CD14-positive monocyte (primary cell): ENCODE data around the gene LPAR5. TPM values are rescaled to one million over a fixed set of nuclear protein-coding genes. Genes with fewer than 3 reads are reported as not detected.
"Not testable (repeated sequence)": the region's sequence is repeated elsewhere in the genome, so short reads cannot be mapped to it uniquely, and the experiment has no call there.

Experiments used
- DNase-seq, 3 donors: peaks; one replicate each; pipeline ENCODE4 v3.0.0-alpha.2; 2011 to 2022
- H2AFZ ChIP-seq: 2 replicates; pipeline ENCODE4 v1.6.0; 2012; ENCODE audit warnings: mild to moderate bottlenecking, low read depth, low read length, inconsistent platforms; ENCODE audit not compliant: insufficient read depth, poor library complexity, severe bottlenecking
- H3K27ac ChIP-seq, 2 donors: 1 replicate in 1 of 2; 2 replicates in 1 of 2; pipeline ENCODE4 v1.5.1; 2012 to 2013; ENCODE audit warnings: low read length in 2 of 2, control low read depth in 1 of 2, inconsistent platforms in 1 of 2, low read depth in 1 of 2, mild to moderate bottlenecking in 1 of 2
- H3K27me3 ChIP-seq, 2 donors: one replicate each; pipeline versions ENCODE4 v1.6.0 to v1.6.1; 2011 to 2013; ENCODE audit warnings: low read length in 2 of 2; ENCODE audit not compliant: control insufficient read depth in 2 of 2, insufficient read depth in 2 of 2
- H3K36me3 ChIP-seq, 2 donors: replicated peaks in 1 of 2; 1 replicate in 1 of 2; 2 replicates in 1 of 2; pipeline versions ENCODE4 v1.5.1 to v1.6.1; 2012 to 2013; ENCODE audit warnings: low read length in 2 of 2, control low read depth in 1 of 2, inconsistent platforms in 1 of 2, mild to moderate bottlenecking in 1 of 2; ENCODE audit not compliant: insufficient read depth in 2 of 2, control insufficient read depth in 1 of 2
- H3K4me1 ChIP-seq, 2 donors: 1 replicate in 1 of 2; 2 replicates in 1 of 2; pipeline versions ENCODE4 v1.5.1 to v1.6.1; 2012 to 2013; ENCODE audit warnings: low read length in 2 of 2, control low read depth in 1 of 2, inconsistent platforms in 1 of 2, mild to moderate bottlenecking in 1 of 2, moderate library complexity in 1 of 2; ENCODE audit not compliant: insufficient read depth in 2 of 2, control insufficient read depth in 1 of 2
- H3K4me2 ChIP-seq: replicated peaks from 2 replicates; pipeline ENCODE3; 2012; ENCODE audit warnings: low read length, moderate library complexity, mild to moderate bottlenecking; ENCODE audit not compliant: poor library complexity, severe bottlenecking; ENCODE audit errors: extremely low read depth
- H3K4me3 ChIP-seq, 3 experiments: fragments of 200-600 bp in 1 of 3; sonication (generic) in 1 of 3; replicated peaks in 1 of 3; 1 replicate in 2 of 3; 2 replicates in 1 of 3; pipeline ENCODE4 v1.5.1; 2011 to 2013; ENCODE audit warnings: low read length in 3 of 3, mild to moderate bottlenecking in 3 of 3, control low read depth in 2 of 3, low read depth in 2 of 3, inconsistent platforms in 1 of 3, moderate library complexity in 1 of 3
- H3K79me2 ChIP-seq: 2 replicates; pipeline ENCODE4 v1.6.0; 2012; ENCODE audit warnings: mild to moderate bottlenecking, control low read depth, inconsistent platforms, low read length, moderate library complexity; ENCODE audit not compliant: insufficient read depth
- H3K9ac ChIP-seq: 2 replicates; pipeline ENCODE4 v1.6.0; 2017; ENCODE audit warnings: low read length, mild to moderate bottlenecking; ENCODE audit not compliant: insufficient read depth, poor library complexity, severe bottlenecking
- H3K9me3 ChIP-seq, 2 donors: replicated peaks in 1 of 2; 1 replicate in 1 of 2; 2 replicates in 1 of 2; pipeline versions ENCODE4 v1.5.1 to v1.6.1; 2012 to 2013; ENCODE audit warnings: low read length in 2 of 2, control low read depth in 1 of 2; ENCODE audit not compliant: control insufficient read depth in 1 of 2, insufficient read depth in 1 of 2
- H4K20me1 ChIP-seq: 2 replicates; pipeline ENCODE4 v1.6.0; 2012; ENCODE audit warnings: mild to moderate bottlenecking, low read length, control low read depth, moderate library complexity; ENCODE audit not compliant: insufficient read depth
- H3K27ac Mint-ChIP-seq, 7 donors: one replicate each; pipeline ENCODE4 v1.8.0; 2020; ENCODE audit warnings: mild to moderate bottlenecking in 7 of 7, mixed read lengths in 7 of 7, moderate library complexity in 6 of 7, inconsistent platforms in 2 of 7
- H3K27me3 Mint-ChIP-seq, 3 donors: one replicate each; pipeline ENCODE4 v1.8.0; 2021 to 2022; ENCODE audit warnings: low read depth in 3 of 3, mild to moderate bottlenecking in 3 of 3, mixed read lengths in 3 of 3, moderate library complexity in 3 of 3, inconsistent platforms in 1 of 3
- H3K36me3 Mint-ChIP-seq, 2 donors: one replicate each; pipeline ENCODE4 v1.8.0; 2020; ENCODE audit warnings: mixed read lengths in 2 of 2, inconsistent platforms in 1 of 2, mild to moderate bottlenecking in 1 of 2
- H3K4me1 Mint-ChIP-seq: one replicate; pipeline ENCODE4 v1.8.0; 2020; ENCODE audit warnings: mild to moderate bottlenecking, mixed read lengths
- H3K4me3 Mint-ChIP-seq, 2 donors: one replicate each; pipeline ENCODE4 v1.8.0; 2020; ENCODE audit warnings: mild to moderate bottlenecking in 2 of 2, mixed read lengths in 2 of 2, moderate library complexity in 1 of 2
- H3K9me3 Mint-ChIP-seq, 7 donors: one replicate each; pipeline ENCODE4 v1.8.0; 2020 to 2022; ENCODE audit warnings: mixed read lengths in 7 of 7, mild to moderate bottlenecking in 6 of 7, moderate library complexity in 6 of 7, inconsistent platforms in 2 of 7
- CTCF ChIP-seq: fragments of 200-600 bp; IDR thresholded peaks from one replicate; pipeline ENCODE4 v1.8.0; 2022; ENCODE audit warnings: antibody characterized with exemption, mild to moderate bottlenecking
- WGBS: methylation state at CpG from one replicate; pipeline ENCODE4 v1.1.5; 2013; ENCODE audit warnings: missing lambda C conversion rate; ENCODE audit not compliant: insufficient coverage; 5-methylcytosine and 5-hydroxymethylcytosine counted together
- intact Hi-C, 2 donors: fragments of 100-400 bp; cut with micrococcal nuclease; formaldehyde crosslinking; loops; one replicate each; pipeline versions ENCODE4 v1.15.0 to v1.15.1; 2023
- polyA plus RNA-seq, 3 donors: library from polyadenylated mRNA; depleted of rRNA in 1 of 3; unstranded in 2 of 3; stranded (reverse) in 1 of 3; fragments of 300-500 nt in 2 of 3; fragments of >200 nt in 1 of 3; fragmentation: Illumina TruSeq in 2 of 3; gene quantifications; 1 replicate in 2 of 3; 2 replicates in 1 of 3; pipeline ENCODE4 v1.2.3, GENCODE V29; 2012 to 2021

LPAR5 gene
- polyA plus RNA-seq, 3 donors: 0.11 to 0.18 (median 0.14) TPM

GRCh38 chr12:6592087-6592486, 43.7 kb downstream of the LPAR5 start:
- Histone ChIP-seq H3K36me3 (peaks cover 91 to 100% of the 10 kb centered on the region in 2 donors), H3K9ac (no peak overlapping the region), H3K4me3 (no peak overlapping the region), H3K4me1 (no peaks in the 10 kb centered on the region), H2AFZ (no peak overlapping the region), H3K9me3 (no peaks in the 10 kb centered on the region), H3K27ac (no peak overlapping the region), H3K79me2 (no peaks in the 10 kb centered on the region), H4K20me1 (peaks cover 12% of the 10 kb centered on the region), H3K4me2 (no peak overlapping the region), H3K27me3 (no peaks in the 10 kb centered on the region)
- TF ChIP-seq CTCF: no peak
- peaks cover 84 to 97% of the 10 kb centered on the region in 2 donors for H3K36me3 Mint-ChIP-seq
- DNase-seq: no peak
- WGBS: 90% methylated on average over 2 of the region's 8 CpGs
- H3K9me3 Mint-ChIP-seq: no peaks in the 10 kb centered on the region
- peak overlapping the region in 2 of 7 donors; percentile 12 to 36 for H3K27ac Mint-ChIP-seq
- H3K4me1 Mint-ChIP-seq: no peaks in the 10 kb centered on the region
- H3K4me3 Mint-ChIP-seq: no peak overlapping the region
- H3K27me3 Mint-ChIP-seq: no peaks in the 10 kb centered on the region
- intact Hi-C loops: no loop called here

- Histone ChIP-seq H3K36me3 (peaks cover 86 to 100% of the 10 kb centered on the region in 2 donors), H4K20me1 (peaks cover 17% of the 10 kb centered on the region)
- H3K36me3 Mint-ChIP-seq: peaks cover 81 to 88% of the 10 kb centered on the region in 2 donors
- H3K4me1 ChIP-seq, H3K27me3 ChIP-seq, H3K9me3 ChIP-seq, H3K4me2 ChIP-seq, H3K4me3 ChIP-seq, H3K4me3 Mint-ChIP-seq, H3K79me2 ChIP-seq, H3K9me3 Mint-ChIP-seq, DNase-seq, H2AFZ ChIP-seq, H3K27ac ChIP-seq, intact Hi-C loops, H3K9ac ChIP-seq, H3K27me3 Mint-ChIP-seq, H3K4me1 Mint-ChIP-seq: not testable (repeated sequence)
- H3K27ac Mint-ChIP-seq: peak overlapping the region in 1 of 7 donors; percentile 37
- 100% methylated on average over 4 of the region's 8 CpGs for WGBS
These were observed 49.2 kb downstream of the LPAR5 start for GRCh38 chr12:6586569-6586968.
